ENCODE measurements around the gene DIS3L2.
A peak's percentile ranks its signal among the peaks of the same experiment; 100 is the strongest.
"Not testable (repeated sequence)": the region's sequence is repeated elsewhere in the genome, so short reads cannot be mapped to it uniquely, and the experiment has no call there.

Gene DIS3L2

DNA sequence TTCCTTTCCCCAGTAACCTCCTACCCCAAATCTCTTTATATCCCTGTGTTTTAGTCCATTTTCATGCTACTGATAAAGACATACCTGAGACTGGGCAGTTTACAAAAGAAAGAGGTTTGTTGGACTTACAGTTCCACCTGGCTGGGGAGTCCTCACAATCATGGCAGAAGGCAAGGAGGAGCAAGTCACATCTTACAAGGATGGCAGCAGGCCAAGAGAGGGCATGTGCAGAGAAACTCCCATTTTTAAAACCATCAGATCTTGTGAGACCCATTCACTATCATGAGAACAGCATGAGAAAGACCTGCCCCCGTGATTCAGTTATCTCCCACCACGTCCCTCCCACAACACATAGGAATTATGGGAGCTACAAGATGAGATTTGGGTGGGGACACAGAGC lies 352.1 kb downstream of the DIS3L2 start:
- not testable (repeated sequence) for DNase-seq

GRCh38 chr2:232315049-232315922 lies 353.8 kb downstream of the DIS3L2 start:
- peak; percentile 96 to 98 for DNase-seq

- DNase-seq = no peak
Observed at GRCh38 chr2:232315923-232316299, 354.4 kb downstream of the DIS3L2 start.

DNA sequence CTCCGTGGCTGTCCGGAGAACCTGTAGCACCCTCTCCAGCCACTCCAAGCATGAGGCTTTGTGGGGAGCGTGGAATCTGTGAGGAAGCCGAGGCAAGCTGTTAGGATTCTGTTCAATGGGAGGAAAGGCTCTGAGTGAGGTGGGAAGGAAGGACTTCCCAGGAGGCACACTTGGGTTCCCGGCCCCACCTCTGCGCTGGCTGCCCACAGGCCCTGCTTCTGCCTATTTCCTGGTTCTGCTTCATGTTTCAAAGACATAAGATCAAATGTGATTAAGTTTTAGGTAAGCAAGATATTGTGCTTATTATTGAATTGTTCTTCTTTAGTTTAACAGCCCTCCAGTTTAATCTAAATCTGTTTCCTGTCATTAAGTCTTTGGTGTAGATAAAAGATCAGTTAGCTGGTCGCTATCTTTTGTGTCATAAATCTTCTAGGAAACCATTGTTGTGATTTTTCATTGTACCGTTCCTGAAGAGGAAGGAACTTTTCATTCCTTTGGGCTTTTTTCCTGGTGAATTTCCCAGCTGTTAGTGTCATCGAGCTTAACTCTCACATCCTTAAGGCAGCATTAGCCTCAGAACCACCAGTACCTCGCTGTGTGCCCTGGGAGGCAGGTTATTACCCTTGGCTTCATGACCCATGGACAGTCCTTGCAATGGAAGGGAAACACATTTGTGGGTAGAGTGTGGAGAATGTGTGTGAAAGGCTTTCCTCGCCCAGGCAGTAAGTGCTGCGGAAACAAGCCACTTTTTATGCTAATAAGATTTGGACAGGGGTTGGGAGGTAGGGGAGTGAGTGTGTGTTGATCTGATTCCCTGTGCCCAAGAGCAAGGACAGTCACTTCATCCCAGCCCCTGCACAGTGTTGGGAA lies 355.2 kb downstream of the DIS3L2 start:
- no peak for DNase-seq

- DNase-seq = no peak
Observed at GRCh38 chr2:232318169-232318855, 356.8 kb downstream of the DIS3L2 start.

- no peak for DNase-seq
Observed at GRCh38 chr2:232319067-232319802, 357.7 kb downstream of the DIS3L2 start.

GRCh38 chr2:232319803-232320442 lies 358.4 kb downstream of the DIS3L2 start:
- no peak for DNase-seq

DNA sequence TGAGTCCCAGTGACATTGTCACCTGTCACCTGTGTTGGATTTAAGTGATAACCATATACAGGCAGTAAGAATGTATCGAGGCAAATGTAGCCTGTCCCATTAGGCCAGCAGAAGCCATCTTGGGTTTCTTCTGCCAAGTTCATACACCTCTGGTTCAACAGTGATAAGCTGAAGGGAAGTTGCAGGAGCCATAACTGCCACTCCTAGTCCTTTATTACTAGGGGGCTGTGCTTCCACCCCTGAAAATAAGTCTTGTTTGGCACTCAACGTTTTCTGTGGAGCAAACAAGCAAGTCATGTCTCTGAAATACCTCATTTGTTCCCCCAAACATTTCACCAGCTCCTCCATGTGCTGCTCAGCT lies 358.9 kb downstream of the DIS3L2 start:
- no peak for DNase-seq

GRCh38 chr2:232321156-232321816 lies 359.8 kb downstream of the DIS3L2 start:
- DNase-seq = no peak

GRCh38 chr2:232321817-232322559 lies 360.5 kb downstream of the DIS3L2 start:
- no peak for DNase-seq

GRCh38 chr2:232322560-232323327 lies 361.2 kb downstream of the DIS3L2 start:
- DNase-seq = no peak

DNA sequence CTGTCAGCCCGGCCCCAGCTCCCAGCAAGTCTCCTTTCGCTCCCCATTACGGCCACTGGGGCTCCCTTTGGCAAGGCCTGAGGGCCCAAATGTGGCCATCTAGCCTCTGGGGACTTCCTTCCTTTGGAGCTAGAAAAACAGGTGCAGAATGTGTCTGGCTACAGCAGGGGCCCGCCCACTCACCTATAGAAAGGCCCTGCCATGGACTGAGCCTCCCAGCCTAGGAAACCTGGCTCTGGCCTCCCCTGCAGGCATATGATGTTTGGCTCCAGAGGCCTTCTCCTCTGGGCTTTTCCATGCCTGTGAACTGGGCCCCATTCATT lies 361.8 kb downstream of the DIS3L2 start:
- no peak for DNase-seq

- not testable (repeated sequence) for DNase-seq
Observed at GRCh38 chr2:232323967-232324366, 362.5 kb downstream of the DIS3L2 start.

- DNase-seq = no peak
Observed at GRCh38 chr2:232324778-232325177, 363.3 kb downstream of the DIS3L2 start.

- peak; percentile 23 to 33 for DNase-seq
Observed at GRCh38 chr2:232325324-232326273, 364.1 kb downstream of the DIS3L2 start.

DNA sequence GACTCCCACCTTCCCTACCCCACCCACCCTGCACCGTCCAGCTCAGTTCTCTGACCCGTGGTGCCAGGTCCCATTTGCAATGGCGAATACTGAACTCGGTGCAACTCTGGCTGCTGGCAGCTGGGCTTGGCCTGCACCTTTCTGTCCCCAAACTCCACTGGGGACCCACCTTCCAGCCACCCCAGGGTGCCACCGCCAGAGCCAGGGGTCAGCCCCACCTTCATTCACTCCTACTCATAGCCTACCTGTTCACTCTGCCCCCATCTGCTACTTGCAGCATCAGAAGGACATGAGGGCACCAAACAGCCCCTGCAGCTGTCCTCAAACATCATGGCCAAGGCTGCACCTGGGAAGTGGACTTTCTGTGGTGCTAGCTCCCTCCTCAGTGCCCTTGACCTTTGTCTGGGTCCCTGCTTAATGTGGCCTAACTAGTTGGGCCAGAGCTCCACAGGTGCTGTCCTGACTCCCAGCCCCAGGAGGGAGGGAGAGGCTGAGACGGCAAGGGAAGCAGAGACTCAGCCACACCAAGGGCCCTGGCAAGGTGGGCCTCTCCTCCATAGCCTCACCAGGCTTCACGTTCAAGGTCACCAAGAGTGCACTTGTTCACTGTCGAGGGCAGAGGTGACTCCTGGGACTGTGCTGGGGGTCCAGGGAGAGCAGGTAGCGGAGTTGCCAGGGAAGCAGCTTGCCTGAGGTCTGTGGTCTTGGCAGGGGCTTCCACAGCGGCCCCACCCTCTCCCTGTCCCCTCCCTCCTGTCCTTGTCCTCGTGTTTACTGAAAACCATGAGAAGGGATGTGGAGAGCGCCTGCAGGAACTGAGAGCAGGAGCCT lies 365.0 kb downstream of the DIS3L2 start:
- not testable (repeated sequence) for DNase-seq

DNA sequence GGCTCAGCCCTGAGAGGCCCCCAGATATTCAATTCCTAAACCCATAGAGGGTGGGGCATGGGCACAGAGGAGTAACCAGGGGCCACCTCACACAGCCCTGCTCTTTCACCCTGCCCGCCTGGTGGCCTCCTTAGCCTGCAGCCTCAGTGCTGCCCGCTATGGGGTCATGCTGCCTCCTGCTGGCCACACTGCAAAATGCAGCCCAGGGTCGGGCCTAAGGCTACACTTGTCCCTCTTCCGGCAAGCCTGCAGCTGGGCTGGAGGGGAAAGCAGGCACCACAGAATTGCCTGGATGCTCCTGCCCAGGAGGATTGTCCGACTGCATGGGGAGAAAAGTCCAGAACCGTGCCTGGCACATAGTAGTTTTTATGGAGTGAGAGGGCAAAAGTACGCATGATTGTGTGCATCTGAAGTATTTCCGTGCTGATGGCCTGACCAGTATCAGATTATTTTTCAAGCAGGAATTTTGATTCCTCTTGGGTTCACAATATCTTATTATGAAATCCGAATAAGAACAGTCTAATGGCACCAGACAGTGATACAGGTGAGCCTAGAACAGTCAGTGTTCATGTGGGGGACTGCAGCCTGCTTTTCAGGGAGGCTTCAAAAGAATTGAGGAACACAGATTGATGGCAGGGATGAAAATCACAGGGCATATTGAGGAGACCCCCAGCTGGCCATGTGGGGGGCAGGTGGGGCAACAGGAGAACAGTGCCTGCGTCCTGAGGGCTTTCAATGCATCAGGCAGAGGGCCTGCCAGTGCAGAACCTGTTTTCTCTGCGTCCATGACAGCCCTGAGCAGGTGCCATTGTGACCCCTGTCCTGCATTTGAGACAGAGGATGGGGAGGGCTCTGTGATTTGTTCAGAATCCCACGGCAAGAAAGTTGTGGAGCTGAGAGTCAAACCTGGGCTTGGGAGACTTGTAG lies 365.9 kb downstream of the DIS3L2 start:
- DNase-seq = peak; percentile 27 to 38

Measured in AML-193 (cell line).